ENCODE results near the gene PNMA6E. TPM values are rescaled to one million over a fixed set of nuclear protein-coding genes. Genes with fewer than 3 reads are reported as not detected.
"Not testable (repeated sequence)": the region's sequence is repeated elsewhere in the genome, so short reads cannot be mapped to it uniquely, and the experiment has no call there.

PNMA6E gene
- total RNA-seq, 4 donors from 2014 or later: not detected

DNA sequence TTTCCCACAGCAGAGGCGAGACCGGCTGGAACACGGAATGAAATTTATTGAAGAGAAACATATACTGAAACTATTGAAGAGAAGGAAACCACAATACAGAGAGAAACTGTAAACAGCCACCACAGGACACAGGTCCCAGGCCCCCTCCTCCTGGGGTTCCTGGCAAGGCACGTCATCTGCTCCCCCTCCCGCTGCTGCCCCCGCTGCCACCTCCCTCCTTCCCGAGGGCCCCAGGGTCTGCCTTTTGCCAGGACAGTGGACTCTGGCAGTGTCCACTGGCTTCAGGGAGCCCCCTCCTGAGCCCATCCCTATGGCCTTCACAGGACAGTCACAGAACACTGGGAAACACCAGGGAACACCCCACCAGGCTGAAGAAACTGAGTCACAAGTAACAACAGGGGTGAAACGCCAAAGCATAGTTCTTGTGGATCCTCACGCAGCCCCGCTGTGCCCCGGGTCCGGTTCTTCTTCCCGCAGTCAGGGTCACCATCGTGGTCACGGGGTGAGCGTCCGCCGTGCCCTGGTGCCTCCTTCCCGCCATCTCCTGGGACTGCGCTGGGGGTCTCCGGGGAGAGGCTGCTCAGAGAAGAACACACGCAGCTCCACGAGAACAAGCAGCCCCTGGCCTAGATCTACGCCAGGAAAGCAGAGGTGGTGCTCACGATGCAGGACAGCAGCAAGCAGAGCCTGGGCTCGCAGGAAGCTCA, 5.4 kb downstream of the PNMA6E start:
- no peaks in the 10 kb centered on the region for H3K4me1 ChIP-seq
- intact Hi-C loops (cut with DNase I; ENCODE audit: low total_unique reads): no loop called here
- no peaks in the 10 kb centered on the region for H3K27me3 ChIP-seq
- no peaks in the 10 kb centered on the region for H3K9me3 ChIP-seq
- no peaks in the 10 kb centered on the region for H3K36me3 ChIP-seq
- no peak overlapping the region for H3K4me3 ChIP-seq
- no peak for TF ChIP-seq POLR2A (IDR thresholded peaks at IDR 0.05)
- TF ChIP-seq, protein P1, sequence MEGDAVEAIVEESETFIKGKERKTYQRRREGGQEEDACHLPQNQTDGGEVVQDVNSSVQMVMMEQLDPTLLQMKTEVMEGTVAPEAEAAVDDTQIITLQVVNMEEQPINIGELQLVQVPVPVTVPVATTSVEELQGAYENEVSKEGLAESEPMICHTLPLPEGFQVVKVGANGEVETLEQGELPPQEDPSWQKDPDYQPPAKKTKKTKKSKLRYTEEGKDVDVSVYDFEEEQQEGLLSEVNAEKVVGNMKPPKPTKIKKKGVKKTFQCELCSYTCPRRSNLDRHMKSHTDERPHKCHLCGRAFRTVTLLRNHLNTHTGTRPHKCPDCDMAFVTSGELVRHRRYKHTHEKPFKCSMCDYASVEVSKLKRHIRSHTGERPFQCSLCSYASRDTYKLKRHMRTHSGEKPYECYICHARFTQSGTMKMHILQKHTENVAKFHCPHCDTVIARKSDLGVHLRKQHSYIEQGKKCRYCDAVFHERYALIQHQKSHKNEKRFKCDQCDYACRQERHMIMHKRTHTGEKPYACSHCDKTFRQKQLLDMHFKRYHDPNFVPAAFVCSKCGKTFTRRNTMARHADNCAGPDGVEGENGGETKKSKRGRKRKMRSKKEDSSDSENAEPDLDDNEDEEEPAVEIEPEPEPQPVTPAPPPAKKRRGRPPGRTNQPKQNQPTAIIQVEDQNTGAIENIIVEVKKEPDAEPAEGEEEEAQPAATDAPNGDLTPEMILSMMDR (IDR thresholded peaks at IDR 0.05): no peak
- DNase-seq: no peak
- no peak overlapping the region for H3K27ac ChIP-seq

DNA sequence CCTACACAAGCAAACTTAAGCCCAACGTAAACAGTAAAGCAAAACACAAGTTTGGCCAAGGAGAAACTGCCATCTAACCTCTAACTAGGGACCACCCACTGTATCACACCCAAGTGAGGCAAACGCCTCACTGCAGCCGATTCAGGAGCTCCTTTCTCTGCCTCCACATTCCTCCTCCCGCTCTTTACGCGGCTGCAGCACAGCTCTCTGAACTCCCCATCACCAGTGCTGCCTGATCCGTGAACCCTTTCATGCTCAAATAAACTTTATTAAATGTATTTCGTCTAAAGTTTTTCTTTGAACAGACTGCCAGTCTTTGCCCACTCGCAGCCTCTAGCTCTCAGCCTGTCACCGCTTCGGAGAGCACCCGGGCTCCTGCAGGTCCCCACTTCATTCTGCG, 6.5 kb downstream of the PNMA6E start:
- TF ChIP-seq POLR2A (IDR thresholded peaks at IDR 0.05): no peak
- TF ChIP-seq, protein P1 (IDR thresholded peaks at IDR 0.05): no peak
- intact Hi-C loops (cut with DNase I; ENCODE audit: low total_unique reads): no loop called here
- Histone ChIP-seq H3K4me3 (no peak overlapping the region), H3K27me3 (no peaks in the 10 kb centered on the region), H3K4me1 (no peaks in the 10 kb centered on the region), H3K36me3 (no peaks in the 10 kb centered on the region), H3K9me3 (no peaks in the 10 kb centered on the region), H3K27ac (no peak overlapping the region)
- no peak for DNase-seq

DNA sequence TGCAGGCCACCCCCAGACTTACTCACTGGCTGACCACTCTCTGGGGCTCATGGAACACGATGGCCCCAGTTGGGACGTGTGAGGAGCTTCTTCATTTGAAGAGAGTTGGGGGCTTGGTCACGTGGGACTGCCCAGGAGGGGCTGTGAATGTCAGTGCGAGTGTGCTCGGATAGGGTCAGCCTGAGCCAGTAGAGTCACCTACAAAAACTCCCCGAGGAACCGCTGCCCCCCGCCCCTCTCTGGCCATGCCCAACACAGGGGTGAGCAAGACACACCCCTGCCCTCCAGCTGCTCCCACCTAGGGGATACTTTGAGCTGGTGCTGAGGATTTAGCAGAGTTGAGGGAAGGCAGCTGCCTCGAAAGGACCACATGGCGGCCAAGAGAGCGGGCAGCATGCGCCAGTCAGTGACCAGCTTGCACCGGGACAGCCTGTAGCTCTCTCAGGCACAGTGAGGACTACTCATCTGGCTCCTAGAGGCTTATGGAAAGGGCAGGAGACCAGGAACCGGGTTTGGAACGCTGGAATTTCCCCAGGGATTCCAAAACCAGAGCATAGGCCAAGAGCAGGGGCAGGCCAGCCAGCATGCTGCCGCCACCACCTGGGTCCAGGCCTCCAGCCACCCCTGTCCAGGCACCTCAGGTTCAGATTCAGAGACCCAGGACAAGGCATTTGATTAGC, 8.4 kb downstream of the PNMA6E start:
- intact Hi-C loops (cut with DNase I; ENCODE audit: low total_unique reads): no loop called here
- no peaks in the 10 kb centered on the region for H3K36me3 ChIP-seq
- no peak overlapping the region for H3K27ac ChIP-seq
- H3K4me3 ChIP-seq: no peak overlapping the region
- H3K4me1 ChIP-seq: no peaks in the 10 kb centered on the region
- no peak for DNase-seq
- TF ChIP-seq, protein P1 (IDR thresholded peaks at IDR 0.05): no peak
- TF ChIP-seq POLR2A (IDR thresholded peaks at IDR 0.05): no peak
- H3K9me3 ChIP-seq: no peaks in the 10 kb centered on the region
- no peaks in the 10 kb centered on the region for H3K27me3 ChIP-seq

DNA sequence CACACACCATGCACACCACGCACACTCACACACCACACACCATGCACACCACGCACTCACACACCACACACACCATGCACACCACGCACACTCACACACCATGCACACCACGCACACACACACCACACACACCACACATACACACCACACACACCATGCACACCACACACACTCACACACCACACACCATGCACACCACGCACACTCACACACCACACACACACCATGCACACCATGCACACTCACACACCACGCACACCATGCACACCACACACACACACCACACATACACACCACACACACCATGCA, 11.7 kb downstream of the PNMA6E start:
- H3K9me3 ChIP-seq; intact Hi-C loops (cut with DNase I; ENCODE audit: low total_unique reads); H3K27me3 ChIP-seq; H3K4me1 ChIP-seq; DNase-seq; H3K4me3 ChIP-seq; H3K27ac ChIP-seq; H3K36me3 ChIP-seq: not testable (repeated sequence)

DNA sequence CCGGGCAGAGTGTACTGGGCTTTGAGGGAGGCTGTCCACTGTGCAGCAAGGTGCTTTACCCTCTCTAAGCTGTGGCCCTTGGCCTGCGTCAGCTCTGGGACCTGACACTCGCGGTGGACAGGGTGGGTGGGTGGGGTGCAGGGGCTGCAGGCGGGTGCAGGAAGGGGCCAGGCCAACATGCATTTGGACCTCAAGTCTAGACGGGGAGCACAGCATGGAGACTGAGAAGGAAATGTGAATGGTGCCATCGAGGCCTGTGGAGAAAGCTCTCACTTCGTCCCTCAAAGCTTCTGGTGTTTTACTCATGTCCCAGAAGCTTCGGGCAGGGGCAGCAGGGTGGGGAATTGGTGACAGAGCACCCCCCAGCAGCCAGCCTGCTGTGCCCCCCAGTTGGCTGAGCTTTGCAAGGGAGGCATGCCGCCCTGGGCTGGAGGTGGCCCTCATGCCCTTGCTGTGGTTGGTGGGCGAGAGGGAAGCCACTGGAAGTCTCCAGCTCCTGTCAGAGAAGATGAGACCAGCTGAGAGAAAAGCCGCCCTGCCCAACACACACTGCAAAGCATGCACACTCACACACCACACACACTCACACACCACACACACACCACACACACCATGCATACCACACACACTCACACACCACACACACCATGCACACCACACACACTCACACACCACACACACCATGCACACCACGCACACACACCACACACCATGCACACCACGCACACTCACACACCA, 12.3 kb downstream of the PNMA6E start:
- no peak for TF ChIP-seq POLR2A (IDR thresholded peaks at IDR 0.05)
- TF ChIP-seq, protein P1 (IDR thresholded peaks at IDR 0.05): no peak
- H3K27me3 ChIP-seq: no peaks in the 10 kb centered on the region
- H3K36me3 ChIP-seq: no peaks in the 10 kb centered on the region
- no peak overlapping the region for H3K27ac ChIP-seq
- H3K4me1 ChIP-seq: no peaks in the 10 kb centered on the region
- DNase-seq: no peak
- H3K9me3 ChIP-seq: no peaks in the 10 kb centered on the region
- H3K4me3 ChIP-seq: no peak overlapping the region
- intact Hi-C loops (cut with DNase I; ENCODE audit: low total_unique reads): no loop called here

Data from uterus (tissue), 4 donors.